NCI-H1436 (cell line): ENCODE data around the gene ITPR3.

Experiments used
- DNase-seq: peaks from one replicate; lab custom pipeline; 2025; lab: John Stamatoyannopoulos, UW

The ITPR3 gene

DNA sequence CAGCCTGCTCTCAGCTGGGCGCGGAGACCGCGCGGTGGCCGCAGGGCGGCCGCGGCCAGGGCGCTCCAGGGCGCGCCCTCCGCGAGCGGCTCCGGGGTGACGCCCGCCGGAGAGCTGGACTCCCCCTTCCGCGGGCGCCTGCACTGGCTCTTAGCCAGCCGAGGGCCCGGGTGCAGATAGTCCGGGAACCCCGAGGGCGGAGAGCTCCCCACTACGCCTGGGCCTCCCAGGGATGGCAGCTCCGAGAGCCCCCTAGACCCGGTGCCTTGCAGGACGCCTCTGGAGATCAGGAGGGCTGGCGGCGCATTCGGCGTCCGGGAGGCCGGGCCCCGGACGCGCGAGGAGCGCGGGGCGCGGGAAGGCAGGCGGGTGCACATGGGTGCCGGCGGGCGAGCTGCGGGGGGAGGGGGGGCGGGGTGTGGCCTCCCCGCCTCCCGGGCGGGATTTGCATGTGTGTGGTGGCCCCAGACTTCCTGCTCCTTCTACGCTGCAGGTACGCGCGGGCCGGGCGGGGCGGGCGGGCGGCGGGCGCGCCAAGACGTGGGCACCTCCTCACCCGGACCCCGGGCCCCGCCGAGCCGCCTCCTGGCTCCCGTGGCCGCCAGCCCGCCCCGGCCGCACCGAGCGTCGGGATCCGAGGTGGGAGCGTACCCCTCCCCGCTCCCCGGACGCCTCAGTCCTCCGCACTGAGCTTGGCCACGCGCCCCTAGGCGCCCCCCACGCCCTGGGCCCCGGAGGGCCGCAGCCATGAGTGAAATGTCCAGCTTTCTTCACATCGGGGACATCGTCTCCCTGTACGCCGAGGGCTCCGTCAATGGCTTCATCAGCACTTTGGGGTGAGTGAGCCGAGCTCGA is at the start of gene ITPR3:
ITPR3 (plus strand) TSS at position 467 of the 855 bp plus-strand sequence; CDS start at position 748, 281 bp downstream.
- DNase-seq, result peak; percentile 71

DNA sequence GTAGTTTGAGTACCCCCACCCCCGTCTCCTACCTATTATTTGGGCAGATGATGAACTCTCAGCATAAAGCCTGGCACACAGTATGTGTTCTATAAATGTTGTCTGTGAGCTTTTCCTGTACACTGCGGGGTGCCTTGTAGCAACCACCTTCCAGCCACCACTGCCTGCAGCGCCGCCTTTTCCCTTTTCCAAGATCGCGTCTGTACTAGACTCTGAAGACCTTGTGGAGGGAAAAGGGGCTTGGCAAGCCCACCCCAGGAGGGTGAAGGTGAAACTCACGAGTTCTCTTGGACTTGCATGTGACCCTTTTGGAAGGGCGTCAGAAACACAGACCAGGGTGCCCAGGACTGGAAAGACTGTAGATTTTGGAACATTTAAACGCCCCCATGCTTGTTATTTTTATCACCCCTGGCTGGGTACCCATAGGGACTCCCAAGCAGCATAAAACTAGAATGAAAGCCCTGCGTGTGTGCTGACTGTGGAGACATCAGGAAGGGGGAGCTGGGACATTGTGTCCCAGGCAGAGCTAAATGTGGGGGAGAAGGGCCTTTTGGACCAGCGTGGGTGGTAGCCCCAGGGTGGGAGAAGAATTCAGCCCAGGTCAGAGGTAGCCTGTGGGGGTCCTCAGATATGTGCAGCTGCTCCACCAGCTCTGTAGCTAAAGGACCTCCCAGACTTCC is 49.3 kb upstream of the ITPR3 start:
- DNase-seq, result no peak

DNA sequence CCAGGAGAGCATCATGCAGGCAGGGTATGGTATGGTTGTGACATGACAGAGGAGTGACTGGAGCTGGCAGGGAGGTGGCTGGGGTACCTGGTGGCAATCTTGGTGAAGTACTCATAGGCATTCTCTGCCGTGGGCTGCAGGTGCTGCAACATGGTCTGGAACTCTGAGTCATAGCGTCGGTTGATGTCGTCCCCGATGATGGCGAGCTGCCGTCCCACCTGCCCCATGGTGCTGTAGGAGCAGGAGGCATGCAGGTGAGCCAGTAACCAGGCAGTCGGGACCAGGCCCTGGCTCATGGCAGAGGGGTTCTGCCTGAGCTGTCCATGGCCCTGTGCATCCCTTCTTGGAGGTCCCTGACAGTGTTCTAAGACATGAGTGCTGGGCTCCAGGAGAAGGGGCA is 45.9 kb upstream of the ITPR3 start:
- DNase-seq, result no peak

DNA sequence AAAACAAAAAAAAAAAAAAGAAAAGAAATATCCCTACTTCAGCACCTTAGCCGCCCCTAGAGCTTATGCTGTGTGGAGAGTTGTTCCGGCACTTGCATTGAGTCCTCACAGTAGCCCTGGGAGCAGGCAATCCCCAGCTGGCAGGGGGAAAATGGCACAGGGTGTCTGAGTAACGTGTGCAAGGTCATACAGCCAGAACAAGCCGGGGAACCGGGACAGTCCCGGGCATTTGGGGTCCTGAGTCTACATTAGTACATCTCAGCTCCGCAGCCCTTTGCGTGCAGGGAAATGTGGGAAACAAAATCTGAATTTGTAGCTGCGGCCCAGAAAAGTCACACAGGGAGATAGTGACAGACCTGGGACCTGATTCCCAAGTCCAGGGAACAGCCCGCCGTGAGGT is 44.5 kb upstream of the ITPR3 start:
- no peak for DNase-seq

DNA sequence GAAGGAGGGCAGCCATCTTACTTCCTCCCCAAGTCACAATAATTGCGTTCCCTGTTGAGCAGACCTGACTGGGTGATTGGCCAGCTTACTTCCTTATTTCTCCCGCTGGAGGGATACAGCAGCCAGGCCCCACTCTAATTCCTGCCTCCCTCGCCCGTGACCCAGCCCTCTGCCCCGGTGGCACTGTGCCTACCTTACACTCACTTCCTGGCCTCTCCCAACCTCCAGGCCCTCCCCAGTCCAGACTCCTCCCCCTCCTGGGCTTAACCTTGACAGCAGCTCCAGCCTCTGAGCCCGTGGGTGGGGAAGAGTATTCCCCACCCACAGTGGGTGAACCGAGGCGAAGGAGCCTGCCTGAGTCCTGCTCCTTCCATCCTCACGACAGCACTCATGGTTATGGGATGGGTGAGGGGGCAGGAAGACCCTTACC is 44.0 kb upstream of the ITPR3 start:
- no peak for DNase-seq

DNA sequence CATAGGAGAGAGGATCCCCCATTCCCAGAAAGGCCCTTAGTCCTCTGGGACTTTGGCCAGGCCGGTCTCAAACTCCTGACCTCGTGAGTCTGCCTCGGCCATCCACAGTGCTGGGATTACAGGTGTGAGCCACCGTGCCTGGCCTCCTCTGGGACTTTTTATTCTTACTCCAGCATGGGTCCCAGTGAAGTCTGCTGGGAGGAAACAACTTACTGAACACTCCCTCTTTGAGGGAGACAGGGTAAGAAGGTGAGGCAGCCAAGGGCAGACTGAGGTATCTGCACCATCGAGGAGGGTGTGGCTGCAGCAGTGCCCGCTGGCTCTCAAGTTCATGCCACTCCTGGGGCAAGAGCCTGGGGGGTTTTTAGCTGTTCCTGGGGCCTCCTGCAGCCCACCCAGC is 43.4 kb upstream of the ITPR3 start:
- DNase-seq, result no peak

DNA sequence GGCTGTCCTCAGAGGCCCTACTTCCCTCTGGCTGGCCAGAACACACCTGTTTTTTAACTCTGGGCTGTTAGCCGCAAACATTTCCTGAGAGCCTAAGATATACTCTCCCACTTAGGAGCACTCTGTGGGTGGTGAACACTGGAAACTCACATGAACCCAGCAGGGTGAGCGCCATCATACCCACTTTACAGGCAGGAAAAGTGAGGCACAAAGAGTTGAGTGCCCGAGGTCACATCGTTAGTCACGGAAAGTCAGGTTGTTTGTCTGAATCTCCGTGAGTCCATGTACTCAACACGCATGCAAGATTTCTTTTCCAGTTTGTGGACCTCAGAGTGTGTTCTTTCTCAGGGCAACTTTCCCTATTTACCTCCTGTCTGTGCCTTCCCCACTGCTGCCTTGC is 43.0 kb upstream of the ITPR3 start:
- no peak for DNase-seq

DNA sequence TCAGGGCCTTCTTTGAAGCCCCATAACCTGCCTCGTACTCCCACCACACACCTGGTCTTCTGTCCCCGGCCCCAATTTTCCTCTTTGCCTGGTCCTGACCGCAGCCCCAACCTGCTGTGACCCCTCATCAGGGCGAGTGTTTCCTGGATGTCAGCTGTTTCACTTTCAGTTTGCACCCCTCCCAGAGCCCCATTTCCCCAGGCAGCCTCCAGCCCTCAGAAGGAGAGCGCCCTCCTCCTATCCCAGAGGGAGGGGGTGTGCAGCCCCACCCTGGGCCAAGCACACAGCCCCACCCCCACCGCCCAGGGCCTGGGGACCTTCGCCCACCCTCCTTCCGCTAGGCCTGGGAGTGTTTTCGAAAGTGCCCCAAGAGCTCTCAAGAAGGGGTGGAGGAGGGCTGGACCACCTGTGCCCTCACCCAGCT is 42.5 kb upstream of the ITPR3 start:
- no peak for DNase-seq

DNA sequence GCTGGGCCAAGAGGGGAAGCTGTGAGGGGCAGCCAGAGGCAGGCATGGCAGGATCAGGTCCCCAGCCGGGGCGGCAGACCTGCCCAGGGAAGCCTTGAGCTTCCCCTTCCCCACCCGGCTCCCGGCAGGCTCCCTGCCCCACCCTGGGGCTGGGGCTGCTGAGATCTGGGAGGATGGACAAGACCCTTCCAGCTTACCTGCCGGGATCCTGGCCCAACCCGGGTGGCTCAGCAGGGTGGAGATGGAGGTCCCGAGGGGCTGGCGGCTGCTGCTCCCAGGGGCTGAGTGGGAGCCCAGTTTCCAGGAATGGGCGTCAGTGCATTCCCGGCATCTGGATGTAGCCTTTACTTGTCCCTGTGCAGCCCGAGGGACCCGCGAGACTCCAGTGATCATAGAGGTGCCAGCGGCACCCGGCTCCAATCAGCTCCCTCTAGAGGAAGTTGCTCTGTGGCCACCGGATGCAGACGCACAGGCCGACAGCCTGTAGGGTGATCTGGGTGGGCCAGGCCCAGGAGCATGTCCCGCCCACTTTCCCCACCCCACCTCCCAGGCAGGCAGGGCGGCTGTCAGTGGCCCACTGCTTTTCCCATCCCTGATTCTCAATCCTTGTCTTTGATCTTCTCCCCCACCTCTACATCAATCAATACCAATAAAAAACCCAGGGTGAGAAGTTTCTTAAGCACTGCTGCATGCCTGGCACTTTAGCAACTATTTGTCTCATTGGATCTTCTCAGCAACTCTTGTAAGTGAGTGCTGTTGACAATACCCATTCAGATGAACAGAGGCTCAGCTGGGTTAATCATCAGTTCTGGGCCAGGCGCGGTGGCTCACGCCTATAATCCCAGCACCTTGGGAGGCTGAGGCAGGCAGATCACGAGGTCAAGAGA is 41.1 kb upstream of the ITPR3 start, which contains the start of gene BAK1:
BAK1 (minus strand) TSS at position 449 of the 887 bp plus-strand sequence. CDS start 2,672 bp downstream, outside the sequence.
- peak; percentile 88 for DNase-seq

DNA sequence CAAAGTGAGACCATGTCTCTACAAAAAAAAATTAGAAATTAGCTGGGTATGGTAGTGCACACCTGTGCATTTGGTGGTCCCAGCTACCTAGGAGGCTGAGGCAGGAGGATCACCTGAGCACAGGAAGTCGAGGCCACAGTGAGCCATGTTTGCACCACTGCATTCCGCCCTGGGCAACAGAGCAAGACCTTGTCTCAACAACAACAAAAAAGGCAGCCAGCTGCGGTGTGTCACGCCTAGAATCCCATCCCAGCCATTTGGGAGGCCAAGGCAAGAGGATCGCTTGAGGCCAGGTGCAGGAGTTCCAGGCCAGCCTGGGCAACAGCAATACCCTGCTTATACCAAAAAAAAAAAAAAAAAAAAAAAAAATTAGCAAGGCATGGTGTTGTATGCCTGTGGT is 39.9 kb upstream of the ITPR3 start:
- DNase-seq, result no peak

DNA sequence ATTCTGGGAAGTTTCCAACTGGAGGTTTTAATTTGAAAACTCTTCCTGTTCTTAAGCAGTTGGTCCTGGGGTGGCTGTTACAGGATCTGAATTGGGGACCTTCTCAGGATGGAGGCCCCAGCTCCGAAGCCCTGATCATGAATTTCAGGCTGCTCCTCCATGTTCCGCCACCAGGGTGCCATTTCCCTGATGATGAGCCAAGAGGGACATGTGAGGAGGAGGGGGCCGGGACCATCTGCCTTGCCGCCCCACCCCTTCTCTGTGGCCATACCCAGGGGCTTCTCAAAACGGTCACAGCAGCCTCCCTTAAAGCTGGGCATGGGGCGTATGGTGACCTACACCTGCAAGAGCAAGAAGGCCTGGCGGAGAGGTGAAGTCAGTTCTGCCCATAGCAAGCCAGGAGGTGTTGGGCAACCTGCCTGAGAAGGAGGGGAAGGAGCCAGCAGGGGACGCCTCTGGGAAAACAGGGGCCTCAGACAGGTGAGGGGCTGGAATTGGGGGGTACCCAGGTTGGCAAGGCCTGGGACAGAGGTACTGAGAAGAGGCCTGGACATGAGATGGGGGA is 37.4 kb upstream of the ITPR3 start:
- DNase-seq, result no peak

DNA sequence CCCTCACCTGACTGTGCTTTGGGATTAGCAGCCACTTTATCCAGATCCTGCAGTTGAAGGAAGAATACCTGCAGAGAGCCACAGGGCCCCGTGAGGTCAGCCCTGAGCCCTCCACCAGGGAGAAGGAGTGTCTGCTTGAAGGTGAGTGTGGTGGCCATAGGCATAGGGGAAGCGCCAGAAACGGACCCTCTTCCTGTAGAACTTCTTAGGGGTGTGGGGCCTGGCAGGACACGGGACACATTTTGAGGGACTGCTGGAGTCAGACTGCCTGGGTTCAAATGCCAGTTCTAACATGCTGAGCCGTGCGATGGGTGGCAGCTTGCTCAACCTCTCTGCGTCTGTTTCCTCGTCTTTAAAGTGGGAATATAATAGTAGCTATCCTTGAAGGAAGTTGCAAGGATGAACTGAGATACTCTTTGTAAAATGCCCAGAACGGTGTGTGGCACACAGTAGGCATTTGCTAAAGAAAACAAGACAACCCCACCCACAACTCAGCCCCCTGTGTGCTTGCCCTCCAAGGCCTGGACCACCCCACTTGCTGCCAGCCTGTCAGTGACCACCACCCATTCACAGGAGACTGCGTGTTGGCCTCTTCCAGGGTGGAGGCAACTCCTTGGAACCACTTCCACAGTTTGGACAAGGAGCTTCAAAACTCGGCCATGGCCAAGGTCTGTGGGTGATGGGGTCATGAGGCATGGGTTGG is 36.3 kb upstream of the ITPR3 start:
- no peak for DNase-seq

DNA sequence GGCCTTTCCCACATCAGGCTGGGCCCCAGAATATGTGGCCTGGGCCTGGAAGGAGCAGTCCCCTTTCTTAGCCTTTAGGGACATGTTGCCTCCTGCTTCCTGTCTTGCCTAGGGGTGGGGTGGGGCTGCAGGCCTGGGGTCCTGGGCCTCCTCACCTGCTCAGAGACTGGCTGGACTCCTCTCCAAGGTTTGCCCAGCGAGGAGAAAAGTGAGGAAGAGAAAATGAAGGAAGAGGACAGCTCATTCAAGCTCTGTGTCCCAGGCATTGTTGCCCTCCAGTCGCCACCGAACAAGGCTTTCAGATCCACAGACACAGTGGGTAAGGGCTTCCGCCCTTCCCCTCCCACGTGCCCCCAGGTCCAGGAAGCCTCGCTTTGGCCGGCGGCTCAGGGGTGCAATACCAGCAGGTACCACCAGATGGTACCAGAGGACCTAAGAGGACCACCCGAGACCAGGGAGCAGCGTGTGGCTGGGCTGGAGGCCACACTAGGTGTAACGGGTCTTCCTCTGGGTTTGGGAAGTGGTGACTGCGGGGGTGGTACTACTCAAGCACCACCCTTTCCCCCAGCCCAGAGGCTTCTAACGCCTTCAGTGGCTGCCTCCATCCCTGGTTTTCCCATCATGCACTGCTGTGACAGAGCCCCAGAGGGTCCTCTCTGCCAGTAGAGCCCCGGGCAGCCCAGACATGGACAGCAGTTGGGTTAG is 35.6 kb upstream of the ITPR3 start:
- peak; percentile 59 for DNase-seq

DNA sequence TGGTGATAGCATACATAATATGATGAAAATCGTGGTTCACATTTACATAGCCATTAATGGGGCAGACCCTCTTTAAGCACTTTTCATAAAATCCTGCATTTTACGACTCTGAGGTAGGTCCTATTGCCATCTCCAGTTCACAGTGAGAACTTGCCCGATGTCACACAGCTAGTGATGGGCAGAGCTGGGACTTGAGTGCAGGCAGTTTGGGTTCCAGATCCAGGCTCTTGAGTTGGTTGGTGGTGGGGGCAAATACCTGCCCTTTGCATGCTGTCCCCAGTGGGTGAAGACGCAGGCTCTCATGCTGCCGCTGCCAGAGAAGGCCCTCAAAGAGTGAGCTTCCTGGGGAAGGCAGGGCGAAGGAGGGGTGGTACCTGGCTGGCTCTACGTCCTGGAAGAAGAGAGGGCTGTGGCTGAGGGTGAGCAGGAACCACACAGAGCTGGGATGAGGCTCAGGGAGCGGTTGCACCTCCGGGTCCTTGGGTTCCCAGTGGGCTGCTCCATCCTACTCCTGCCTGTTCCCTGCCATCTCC is 34.9 kb upstream of the ITPR3 start:
- DNase-seq, result no peak

DNA sequence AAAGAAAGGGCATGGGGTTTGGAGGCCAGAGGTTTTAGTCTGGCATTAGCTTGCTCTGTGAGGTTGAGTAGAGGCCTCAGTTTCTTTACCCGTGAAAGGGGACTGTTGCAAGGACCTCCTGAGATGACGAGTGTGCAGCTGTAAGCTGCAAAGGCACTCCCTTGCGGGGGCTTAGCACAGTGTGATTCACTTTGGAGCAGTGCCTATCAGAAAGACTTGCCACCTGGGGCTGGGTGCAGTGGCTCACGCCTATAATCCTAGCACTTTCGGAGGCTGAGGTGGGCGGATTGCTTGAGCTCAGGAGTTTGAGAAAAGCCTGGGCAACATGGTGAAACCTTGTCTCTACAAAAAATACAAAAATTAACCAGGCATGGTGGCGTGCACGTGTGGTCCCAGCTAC is 33.6 kb upstream of the ITPR3 start:
- no peak for DNase-seq

DNA sequence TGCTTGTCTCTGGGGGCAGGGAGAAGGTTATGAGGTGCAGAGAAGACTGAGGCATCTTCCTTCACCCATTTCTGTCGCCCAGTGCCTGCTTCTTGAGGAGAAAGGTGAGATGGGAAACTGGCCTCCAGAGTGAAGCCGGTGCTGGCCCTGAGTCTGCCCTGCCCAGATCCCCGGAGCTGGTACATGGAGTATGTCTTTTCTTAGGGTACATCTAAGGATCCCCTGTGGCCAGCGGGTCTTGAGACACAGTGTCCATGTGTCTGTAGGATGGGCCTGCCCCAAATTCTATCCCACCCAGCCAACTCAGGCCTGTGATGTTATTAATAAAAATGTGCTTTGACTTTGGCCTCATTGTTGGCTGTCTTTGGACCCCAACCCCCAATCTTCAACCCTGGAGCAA is 32.2 kb upstream of the ITPR3 start:
- no peak for DNase-seq

DNA sequence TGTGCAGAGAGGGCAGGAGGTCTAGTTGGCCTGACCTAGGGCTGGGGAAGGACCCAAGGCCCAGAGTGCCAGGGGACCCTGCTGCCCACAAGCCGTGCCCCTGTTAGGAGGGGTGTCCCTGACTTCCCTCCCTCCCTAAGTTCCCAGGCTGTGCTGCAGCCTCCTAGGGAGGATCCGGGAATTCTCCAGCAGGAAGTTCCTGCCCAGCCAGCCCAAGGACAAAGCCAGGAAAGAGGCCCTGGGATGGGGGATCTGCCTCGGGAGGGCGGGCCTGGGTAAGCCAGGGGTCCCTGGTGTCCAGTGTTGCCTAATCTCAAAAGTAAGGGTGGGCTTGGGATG is 31.8 kb upstream of the ITPR3 start:
- DNase-seq, result no peak

DNA sequence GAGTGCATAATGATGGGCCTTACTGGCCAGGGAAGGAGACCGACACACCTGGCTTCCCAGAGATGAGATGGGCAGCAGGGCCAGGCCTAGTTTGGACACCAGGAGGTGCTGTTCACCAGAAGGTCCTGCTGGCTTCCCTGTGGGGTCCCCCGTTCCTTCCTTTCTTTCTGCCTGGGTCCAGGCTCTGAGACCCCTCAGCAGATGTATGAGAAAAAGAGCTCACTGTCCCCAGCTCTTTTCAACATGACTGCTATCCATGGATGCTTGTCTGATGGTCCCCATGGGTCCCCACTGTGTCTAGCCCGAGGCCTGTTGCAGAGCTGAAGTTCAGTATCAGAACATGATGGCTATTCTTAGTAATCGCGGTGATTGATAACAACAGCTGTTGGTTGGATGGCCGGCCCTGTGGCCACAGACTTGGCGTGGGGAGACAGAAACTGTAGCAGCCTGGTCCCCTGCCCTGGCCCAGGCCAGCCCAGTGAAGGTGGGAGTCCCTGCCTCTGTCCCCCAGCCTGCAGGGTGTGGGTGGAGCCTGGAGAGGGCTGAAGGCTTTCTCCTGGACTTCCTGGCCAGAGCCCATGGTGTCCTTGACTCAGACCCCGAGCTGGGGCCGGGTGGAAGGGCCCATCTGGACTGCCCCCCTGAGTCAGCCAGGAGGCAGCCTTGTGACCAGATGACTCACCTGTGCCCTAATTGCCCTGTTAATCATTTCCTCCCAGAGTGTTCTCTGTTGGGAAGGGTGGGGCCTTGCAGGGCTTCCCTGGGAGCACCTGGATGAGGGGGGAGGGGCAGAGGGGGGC is 31.2 kb upstream of the ITPR3 start:
- peak; percentile 53 for DNase-seq

DNA sequence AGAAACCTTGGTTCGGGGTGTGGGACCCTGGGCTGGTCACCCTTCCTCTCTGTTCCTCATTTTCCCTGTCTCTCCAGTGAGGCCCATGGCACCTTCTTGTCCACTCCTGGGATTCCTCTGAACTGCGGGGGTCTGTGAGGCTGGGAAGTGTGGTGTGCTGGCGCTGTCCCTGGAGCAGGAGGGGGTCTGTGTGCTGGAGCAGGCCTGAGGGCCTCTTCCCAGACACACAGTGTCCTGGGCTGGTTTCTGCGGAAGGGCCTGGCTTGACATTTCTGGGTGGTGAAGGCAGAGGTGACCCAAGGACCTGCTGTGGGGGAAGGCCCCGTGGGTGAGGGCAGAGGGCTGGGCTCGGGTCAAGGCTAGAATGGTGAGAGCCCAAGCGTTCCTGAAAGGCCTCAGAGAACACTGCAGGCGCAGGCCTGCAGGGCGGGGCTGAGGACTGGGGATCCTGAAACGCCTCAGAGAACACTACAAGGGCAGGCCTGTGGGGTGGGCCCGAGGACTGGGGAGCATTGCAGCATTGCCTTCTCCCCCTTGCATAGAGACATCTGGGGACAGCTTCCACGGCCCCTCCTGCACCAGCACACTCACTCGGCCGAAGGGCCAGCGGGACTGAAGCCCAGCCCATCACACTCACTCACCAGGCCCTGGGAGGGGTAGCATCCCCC is 30.5 kb upstream of the ITPR3 start:
- DNase-seq, result no peak
